Activated CD8-positive, alpha-beta memory T cell treated with anti-CD3 and anti-CD28 coated beads for 48 hours (primary cell): ENCODE data around the gene B4GAT1.
"Not testable (repeated sequence)": the region's sequence is repeated elsewhere in the genome, so short reads cannot be mapped to it uniquely, and the experiment has no call there.

Source experiments
- DNase-seq, 3 experiments: peaks; one replicate each; pipeline ENCODE4 v3.0.0-alpha.2; 2020; ENCODE audit warnings: low read depth in 2 of 3, low spot score in 2 of 3

Gene B4GAT1

GRCh38 chr11:66311965-66312548, 35.4 kb downstream of the B4GAT1 start:
- peak; percentile 91 to 96 (median 95) for DNase-seq

GRCh38 chr11:66311470-66311964, 35.9 kb downstream of the B4GAT1 start:
- no peak for DNase-seq

GRCh38 chr11:66310803-66311440, 36.5 kb downstream of the B4GAT1 start:
- not testable (repeated sequence) for DNase-seq

- no peak for DNase-seq
Observed at GRCh38 chr11:66310324-66310723, 37.1 kb downstream of the B4GAT1 start.

- no peak for DNase-seq
Observed at GRCh38 chr11:66309475-66309874, 38.0 kb downstream of the B4GAT1 start.

- no peak for DNase-seq
Observed at GRCh38 chr11:66302656-66303055, 44.8 kb downstream of the B4GAT1 start.

GRCh38 chr11:66299186-66299585, 48.2 kb downstream of the B4GAT1 start:
- no peak for DNase-seq

- DNase-seq, result no peak
Observed at GRCh38 chr11:66297610-66298009, 49.8 kb downstream of the B4GAT1 start.
